ENCODE data around the gene TSTD2.

TSTD2 gene

DNA sequence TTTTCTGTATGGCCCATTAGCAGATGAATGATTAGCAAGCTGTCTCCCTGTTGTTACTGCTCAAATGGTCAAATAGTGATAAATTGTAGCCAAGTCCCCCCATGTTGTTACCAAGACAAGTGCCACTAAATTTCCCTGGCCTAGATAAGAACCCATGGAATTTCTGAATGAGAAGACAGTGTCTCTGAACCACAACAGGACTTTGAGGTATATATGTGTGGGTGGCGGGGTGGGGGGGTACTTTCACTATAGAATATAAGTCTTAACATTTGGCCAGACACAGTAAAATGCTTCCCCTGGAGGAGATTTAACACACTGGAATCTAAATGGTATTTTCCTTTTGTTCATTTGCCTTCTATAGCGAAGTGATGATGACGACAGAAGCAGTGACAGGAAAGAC is 35.3 kb upstream of the TSTD2 start:
- TF ChIP-seq, protein P1, sequence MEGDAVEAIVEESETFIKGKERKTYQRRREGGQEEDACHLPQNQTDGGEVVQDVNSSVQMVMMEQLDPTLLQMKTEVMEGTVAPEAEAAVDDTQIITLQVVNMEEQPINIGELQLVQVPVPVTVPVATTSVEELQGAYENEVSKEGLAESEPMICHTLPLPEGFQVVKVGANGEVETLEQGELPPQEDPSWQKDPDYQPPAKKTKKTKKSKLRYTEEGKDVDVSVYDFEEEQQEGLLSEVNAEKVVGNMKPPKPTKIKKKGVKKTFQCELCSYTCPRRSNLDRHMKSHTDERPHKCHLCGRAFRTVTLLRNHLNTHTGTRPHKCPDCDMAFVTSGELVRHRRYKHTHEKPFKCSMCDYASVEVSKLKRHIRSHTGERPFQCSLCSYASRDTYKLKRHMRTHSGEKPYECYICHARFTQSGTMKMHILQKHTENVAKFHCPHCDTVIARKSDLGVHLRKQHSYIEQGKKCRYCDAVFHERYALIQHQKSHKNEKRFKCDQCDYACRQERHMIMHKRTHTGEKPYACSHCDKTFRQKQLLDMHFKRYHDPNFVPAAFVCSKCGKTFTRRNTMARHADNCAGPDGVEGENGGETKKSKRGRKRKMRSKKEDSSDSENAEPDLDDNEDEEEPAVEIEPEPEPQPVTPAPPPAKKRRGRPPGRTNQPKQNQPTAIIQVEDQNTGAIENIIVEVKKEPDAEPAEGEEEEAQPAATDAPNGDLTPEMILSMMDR (IDR thresholded peaks at IDR 0.05; ENCODE audit: low read depth, low read length, missing control alignments) = no peak
- no peak overlapping the region for H3K4me3 ChIP-seq (ENCODE audit: low read depth, low read length)
- no peak for DNase-seq (ENCODE audit: low read depth)

DNA sequence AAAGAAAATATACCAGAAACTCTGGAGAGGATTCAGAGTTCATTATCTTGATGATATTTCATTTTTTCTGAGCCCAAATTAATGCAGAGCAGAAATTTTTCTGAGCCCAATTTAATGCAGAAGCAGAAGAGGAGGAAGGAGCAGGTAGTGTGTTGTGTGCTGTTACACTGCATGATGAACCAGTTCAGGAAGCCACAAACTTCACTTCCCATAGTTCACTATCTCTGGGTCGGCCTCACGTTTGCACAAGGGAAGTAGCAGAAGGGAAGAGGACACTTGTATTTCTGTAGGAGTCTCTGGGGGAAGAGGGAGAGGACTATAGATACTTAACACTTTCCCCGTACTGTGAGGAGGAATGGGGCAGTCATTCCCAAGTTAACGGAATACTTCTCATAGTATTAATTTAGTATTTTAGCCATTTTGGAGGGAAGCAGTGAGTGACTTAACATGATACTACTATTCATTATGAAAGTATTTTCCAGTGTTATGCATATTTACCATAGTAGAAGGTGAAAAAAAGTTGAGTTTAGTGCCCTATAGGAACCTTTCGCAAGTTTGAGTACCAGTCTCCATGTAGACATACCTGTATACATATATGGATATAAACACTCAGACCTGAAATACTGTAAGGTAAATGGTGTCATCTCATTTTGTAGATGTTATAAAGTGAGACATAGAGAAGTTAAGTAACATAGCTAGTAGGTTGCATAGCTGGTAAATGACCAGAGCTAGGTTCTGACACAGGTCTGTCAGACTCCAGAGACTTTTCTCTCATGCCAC is 33.9 kb upstream of the TSTD2 start:
- H3K4me3 ChIP-seq (ENCODE audit: low read depth, low read length) = no peak overlapping the region
- TF ChIP-seq, protein P1 (IDR thresholded peaks at IDR 0.05; ENCODE audit: low read depth, low read length, missing control alignments) = no peak
- DNase-seq (ENCODE audit: low read depth) = no peak

DNA sequence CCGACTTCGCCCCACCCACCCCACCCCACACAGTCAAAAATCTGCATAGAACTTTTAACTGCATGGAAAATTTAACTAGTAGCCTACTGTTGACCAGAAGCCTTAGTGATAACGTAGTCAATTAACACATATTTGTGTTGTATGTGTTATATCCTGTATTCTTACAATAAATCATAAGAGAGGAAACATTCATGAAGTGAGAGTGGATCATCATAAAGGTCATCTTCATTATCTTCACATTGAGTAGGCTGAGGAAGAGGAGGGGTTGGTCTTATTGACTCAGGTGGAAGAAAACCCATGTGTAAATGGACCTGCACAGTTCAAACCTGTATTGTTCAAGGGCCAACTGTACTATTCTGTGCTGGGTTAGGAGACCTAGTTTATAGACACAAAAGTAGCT is 32.6 kb upstream of the TSTD2 start:
- TF ChIP-seq, protein P1 (IDR thresholded peaks at IDR 0.05; ENCODE audit: low read depth, low read length, missing control alignments) = no peak
- no peak for DNase-seq (ENCODE audit: low read depth)

DNA sequence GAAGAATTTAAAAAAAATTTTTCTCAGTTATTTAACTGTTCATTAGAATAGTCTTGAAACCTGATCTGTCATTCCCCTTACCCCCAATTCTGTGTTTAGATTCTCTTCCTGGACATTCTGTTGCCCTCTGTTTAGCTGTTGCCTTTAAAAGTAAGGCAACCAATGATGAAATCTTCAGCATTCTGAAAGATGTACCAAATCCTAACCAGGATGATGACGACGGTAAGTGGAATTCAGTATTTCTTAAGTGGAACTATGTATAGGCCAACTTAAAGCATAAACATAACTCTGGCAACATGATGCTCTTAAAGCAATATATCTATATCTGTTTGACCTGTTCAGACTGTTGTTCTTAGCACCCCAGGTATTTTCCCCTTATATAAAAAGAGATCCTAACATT is 27.7 kb upstream of the TSTD2 start:
- no peak for DNase-seq (ENCODE audit: low read depth)

More for the DNA sequence above, 32.6 kb upstream of the TSTD2 start:
- H3K4me3 ChIP-seq (ENCODE audit: low read depth, low read length) = no peak overlapping the region

DNA sequence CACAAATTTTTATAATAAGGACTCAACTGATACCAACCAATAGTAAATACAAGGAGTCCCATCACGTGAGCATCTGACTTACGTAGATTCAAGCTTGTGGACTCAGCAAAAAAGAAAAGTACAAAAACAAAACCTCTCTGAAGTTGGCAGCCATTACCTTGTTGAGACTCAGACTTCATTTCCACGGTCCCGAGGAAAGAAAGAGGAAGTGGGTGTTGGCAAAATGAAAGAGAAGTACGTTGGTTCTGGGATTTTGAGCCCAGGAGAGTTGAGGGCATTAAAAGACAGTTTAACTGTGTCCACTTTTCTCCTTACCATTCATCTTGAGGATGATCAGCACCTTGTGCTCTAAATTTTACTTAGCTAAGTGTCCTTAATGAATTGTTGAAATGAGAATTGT is 27.2 kb upstream of the TSTD2 start:
- no peak for DNase-seq (ENCODE audit: low read depth)
- TF ChIP-seq, protein P1 (IDR thresholded peaks at IDR 0.05; ENCODE audit: low read depth, low read length, missing control alignments) = no peak
- no peak overlapping the region for H3K4me3 ChIP-seq (ENCODE audit: low read depth, low read length)

More for the DNA sequence above, 27.7 kb upstream of the TSTD2 start:
- no peak overlapping the region for H3K4me3 ChIP-seq (ENCODE audit: low read depth, low read length)
- TF ChIP-seq, protein P1 (IDR thresholded peaks at IDR 0.05; ENCODE audit: low read depth, low read length, missing control alignments) = no peak

DNA sequence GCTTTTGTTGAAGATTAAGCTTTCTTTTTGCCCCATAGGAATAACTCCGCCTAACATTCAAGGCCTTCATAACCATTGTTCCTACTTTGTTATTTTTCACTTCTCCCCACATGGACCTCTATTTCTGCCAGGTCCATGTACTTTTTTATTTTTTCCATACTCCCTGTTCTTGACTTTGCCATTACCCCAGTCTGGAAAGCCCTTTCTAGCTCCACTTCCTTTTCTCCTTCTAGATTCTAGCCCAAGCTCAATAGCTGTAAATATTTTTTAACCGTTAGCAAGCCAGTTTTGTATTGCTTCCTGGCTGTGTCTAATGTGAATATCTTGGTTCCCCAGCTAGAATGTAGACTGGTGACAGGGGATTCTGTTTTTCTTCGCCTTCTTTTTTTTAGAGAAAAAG is 26.6 kb upstream of the TSTD2 start:
- no peak overlapping the region for H3K4me3 ChIP-seq (ENCODE audit: low read depth, low read length)
- no peak for DNase-seq (ENCODE audit: low read depth)

More for the DNA sequence above, 26.6 kb upstream of the TSTD2 start:
- TF ChIP-seq, protein P1 (IDR thresholded peaks at IDR 0.05; ENCODE audit: low read depth, low read length, missing control alignments) = no peak
